HepG2 (cell line): ENCODE results near the gene LRP1B. TPM values are rescaled to one million over a fixed set of nuclear protein-coding genes. Genes with fewer than 3 reads are reported as not detected.

ENCODE experiments used
- ATAC-seq: fragments of 200-7000 bp; cut with Tn5 transposase; 3 replicates; pipeline ENCODE4 v1.9.1; 2020; ENCODE audit warnings: mild to moderate bottlenecking, moderate library complexity
- BruUV-seq: library from RNA; stranded (reverse); fragments of 400-500 nt; replicated peaks from 2 replicates; lab custom pipeline; 2021; lab: Mats Ljungman, UMichigan
- CTCF ChIA-PET: fragments of 300-600 bp; formaldehyde crosslinking; extraction: SDS; loops from one replicate; lab custom pipeline; 2021; ENCODE audit warnings: low total read pairs, inconsistent platforms, low intra/inter-chr PET ratio; lab: Yijun Ruan, JAX
- POLR2A ChIA-PET: fragments of 350-600 bp; sonication (Branson Sonifier 250); formaldehyde crosslinking; loops from one replicate; lab custom pipeline; 2020; ENCODE audit warnings: antibody characterized with exemption, inconsistent platforms; lab: Yijun Ruan, JAX
- DNase-seq: peaks from one replicate; pipeline ENCODE4 v3.0.0-alpha.2; 2015; ENCODE audit warnings: low spot score
- FAIRE-seq: peaks from 3 replicates; lab custom pipeline; 2011; peaks lifted over from hg19 to GRCh38; lab: Jason Lieb, UNC
- H2AFZ ChIP-seq: one replicate; pipeline ENCODE4 v1.6.1; 2011; ENCODE audit warnings: low read length, inconsistent platforms
- H3K27ac ChIP-seq: fragments of 300-600 bp; 3 replicates; pipeline ENCODE4 v1.8.0; 2011; ENCODE audit warnings: mixed run types, mild to moderate bottlenecking, mixed read lengths, low read length, inconsistent platforms; ENCODE audit not compliant: insufficient read depth; ENCODE audit errors: extremely low read length
- H3K27me3 ChIP-seq, 2 experiments: fragments of 200-600 bp in 1 of 2; 2 replicates in 1 of 2; 3 replicates in 1 of 2; pipeline versions ENCODE4 v1.6.0 to v1.8.0; 2011; ENCODE audit warnings: low read length in 2 of 2, mild to moderate bottlenecking in 2 of 2, moderate library complexity in 2 of 2, inconsistent platforms in 1 of 2; ENCODE audit not compliant: insufficient read depth in 2 of 2, control insufficient read depth in 1 of 2
- H3K36me3 ChIP-seq, 2 experiments: fragments of 200-600 bp in 1 of 2; replicated peaks in 1 of 2; 2 replicates in 1 of 2; 3 replicates in 1 of 2; pipeline versions ENCODE4 v1.5.1 to v1.8.0; 2011; ENCODE audit warnings: low read length in 2 of 2, inconsistent platforms in 1 of 2; ENCODE audit not compliant: insufficient read depth in 2 of 2, control insufficient read depth in 1 of 2
- H3K4me1 ChIP-seq: 2 replicates; pipeline ENCODE4 v1.5.1; 2012; ENCODE audit warnings: low read length, inconsistent platforms; ENCODE audit not compliant: insufficient read depth
- H3K4me2 ChIP-seq: 2 replicates; pipeline ENCODE4 v1.6.0; 2011; ENCODE audit warnings: low read depth, low read length, inconsistent platforms
- H3K4me3 ChIP-seq, 3 experiments: fragments of 200-600 bp in 1 of 3; sonication (generic), shearing (Covaris generic) in 1 of 3; replicated peaks in 1 of 3; 2 replicates each; pipeline ENCODE4 v1.5.1; 2011 to 2016; ENCODE audit warnings: low read length in 3 of 3, inconsistent platforms in 2 of 3, low read depth in 2 of 3, mild to moderate bottlenecking in 2 of 3, control low read depth in 1 of 3, mixed read lengths in 1 of 3; ENCODE audit not compliant: insufficient read depth in 1 of 3
- H3K79me2 ChIP-seq: one replicate; pipeline ENCODE4 v1.6.1; 2011; ENCODE audit warnings: low read length, inconsistent platforms; ENCODE audit not compliant: insufficient read depth
- H3K9ac ChIP-seq: 2 replicates; pipeline ENCODE4 v1.6.0; 2011; ENCODE audit warnings: mild to moderate bottlenecking, low read depth, low read length, inconsistent platforms; ENCODE audit not compliant: insufficient read depth
- H3K9me3 ChIP-seq: 2 replicates; pipeline ENCODE4 v1.5.1; 2012; ENCODE audit warnings: mild to moderate bottlenecking, low read length
- H4K20me1 ChIP-seq: 2 replicates; pipeline ENCODE4 v1.6.0; 2011; ENCODE audit warnings: inconsistent platforms, mild to moderate bottlenecking, low read length, moderate library complexity; ENCODE audit not compliant: insufficient read depth
- FUBP1 ChIP-seq: sonication (generic); formaldehyde crosslinking; IDR thresholded peaks from 2 replicates; pipeline ENCODE4 v1.5.1; 2020; ENCODE audit warnings: missing genetic modification reagents, mild to moderate bottlenecking, borderline replicate concordance
- KMT2A ChIP-seq: sonication (generic); formaldehyde crosslinking; IDR thresholded peaks from 2 replicates; pipeline ENCODE4 v1.4.0; 2020; ENCODE audit warnings: missing genetic modification reagents
- PCBP1 ChIP-seq: fragments of 200-400 bp; formaldehyde crosslinking; IDR thresholded peaks from 2 replicates; pipeline ENCODE4 v1.6.1; 2017; ENCODE audit warnings: mild to moderate bottlenecking, low read depth, low read length, borderline replicate concordance
- RBM39 ChIP-seq: fragments of 200-400 bp; formaldehyde crosslinking; IDR thresholded peaks from one replicate; pipeline ENCODE4 v1.6.1; 2018; ENCODE audit warnings: antibody characterized with exemption, mild to moderate bottlenecking, low read depth, low read length; ENCODE audit not compliant: poor library complexity, severe bottlenecking
- SIN3B ChIP-seq: fragments of 150-350 bp; IDR thresholded peaks from 2 replicates; pipeline ENCODE4 v1.6.1; 2014; ENCODE audit warnings: low read length
- SNAPC4 ChIP-seq: sonication (generic); formaldehyde crosslinking; IDR thresholded peaks from 2 replicates; pipeline ENCODE4 v1.4.0; 2020; ENCODE audit warnings: mild to moderate bottlenecking, missing genetic modification reagents
- ZBTB42 ChIP-seq: sonication (generic); formaldehyde crosslinking; IDR thresholded peaks from 2 replicates; pipeline ENCODE4 v1.5.0; 2020; ENCODE audit warnings: mild to moderate bottlenecking, missing genetic modification reagents
- ZNF225 ChIP-seq: sonication (generic); formaldehyde crosslinking; IDR thresholded peaks from 2 replicates; pipeline ENCODE4 v1.4.0; 2020; ENCODE audit warnings: mild to moderate bottlenecking, missing genetic modification reagents
- ZNF512B ChIP-seq: sonication (generic); formaldehyde crosslinking; IDR thresholded peaks from 2 replicates; pipeline ENCODE4 v1.5.1; 2020; ENCODE audit warnings: missing genetic modification reagents, mild to moderate bottlenecking, borderline replicate concordance
- ZNF75D ChIP-seq: sonication (generic); formaldehyde crosslinking; IDR thresholded peaks from 2 replicates; pipeline ENCODE4 v1.8.1; 2023; ENCODE audit warnings: missing genetic modification reagents, mild to moderate bottlenecking, borderline replicate concordance
- ZNF800 ChIP-seq: sonication (generic); formaldehyde crosslinking; IDR thresholded peaks from 2 replicates; pipeline ENCODE4 v1.4.0; 2020; ENCODE audit warnings: missing genetic modification reagents
- WGBS: methylation state at CpG from one replicate; pipeline ENCODE4 v1.1.6; 2017; ENCODE audit warnings: low lambda C conversion rate; 5-methylcytosine and 5-hydroxymethylcytosine counted together
- in situ Hi-C: cut with HindIII; loops from 2 replicates; pipeline ENCODE4 v1.10.0; 2017; ENCODE audit warnings: low pct_unique_long_range_greater_than_20kb; ENCODE audit not compliant: extremely low pct_ligation_motif_present
- intact Hi-C: fragments of 100-400 bp; cut with micrococcal nuclease; formaldehyde crosslinking; loops from one replicate; pipeline ENCODE4 v1.10.0; 2022; ENCODE audit not compliant: unreplicated experiment
- polyA plus RNA-seq, 8 experiments: library from polyadenylated mRNA; depleted of rRNA in 3 of 8; stranded (reverse) in 7 of 8; unstranded in 1 of 8; fragments of >200 nt; fragmentation: Illumina TruSeq in 4 of 8; extraction: Trizol in 4 of 8; gene quantifications; 2 replicates each; pipeline versions ENCODE4 v1.2.1 to v1.2.3, GENCODE V29; 2011 to 2016; ENCODE audit warnings: low read depth in 4 of 8, missing spikeins in 1 of 8, mixed read lengths in 1 of 8; ENCODE audit not compliant: insufficient read depth in 1 of 8
- total RNA-seq, 5 experiments: library from RNA; depleted of rRNA; stranded (reverse); fragments of >200 nt; fragmentation: Illumina TruSeq; extraction: Trizol; gene quantifications; 2 replicates each; pipeline ENCODE4 v1.2.3, GENCODE V29; 2016; ENCODE audit warnings: low read depth in 1 of 5

Gene LRP1B
- total and polyA plus RNA-seq, 2 of the 13 experiments (the other 11 are each of a cell fraction or from before 2014, with no cell fraction given), result 0.04 TPM; not detected in 1

- Histone ChIP-seq H3K27me3 (no peaks in the 10 kb centered on the region), H3K9ac (no peak overlapping the region), H3K4me2 (no peak overlapping the region), H3K27ac (no peak overlapping the region), H3K9me3 (no peaks in the 10 kb centered on the region), H4K20me1 (no peaks in the 10 kb centered on the region), H3K4me1 (no peaks in the 10 kb centered on the region), H3K36me3 (no peaks in the 10 kb centered on the region), H2AFZ (no peak overlapping the region), H3K4me3 (no peak overlapping the region), H3K79me2 (no peaks in the 10 kb centered on the region)
- intact Hi-C loops, result no loop called here
- FAIRE-seq, result no peak
- WGBS, result 0% methylated on average over 3 of the region's 3 CpGs
- ChIA-PET POLR2A (no interaction called here), CTCF (no interaction called here)
- TF ChIP-seq ZBTB42 (CRISPR knock-in tag) (no peak), FUBP1 (CRISPR knock-in tag) (no peak), ZNF512B (CRISPR knock-in tag) (no peak), ZNF75D (CRISPR knock-in tag) (no peak), ZNF225 (CRISPR knock-in tag) (no peak), ZNF800 (CRISPR knock-in tag) (no peak), PCBP1 (no peak), RBM39 (no peak), SNAPC4 (CRISPR knock-in tag) (no peak), KMT2A (CRISPR knock-in tag) (no peak), SIN3B (no peak)
- ATAC-seq, result no peak
- DNase-seq, result no peak
- BruUV-seq, result no TSS peak
- in situ Hi-C loops, result no loop called here
Observed at GRCh38 chr2:140918426-140918825, 1212.4 kb downstream of the LRP1B start.
